ENCODE results near the gene AHRR.
A peak's percentile ranks its signal among the peaks of the same experiment; 100 is the strongest.
"Not testable (repeated sequence)": the region's sequence is repeated elsewhere in the genome, so short reads cannot be mapped to it uniquely, and the experiment has no call there.

The AHRR gene

DNA sequence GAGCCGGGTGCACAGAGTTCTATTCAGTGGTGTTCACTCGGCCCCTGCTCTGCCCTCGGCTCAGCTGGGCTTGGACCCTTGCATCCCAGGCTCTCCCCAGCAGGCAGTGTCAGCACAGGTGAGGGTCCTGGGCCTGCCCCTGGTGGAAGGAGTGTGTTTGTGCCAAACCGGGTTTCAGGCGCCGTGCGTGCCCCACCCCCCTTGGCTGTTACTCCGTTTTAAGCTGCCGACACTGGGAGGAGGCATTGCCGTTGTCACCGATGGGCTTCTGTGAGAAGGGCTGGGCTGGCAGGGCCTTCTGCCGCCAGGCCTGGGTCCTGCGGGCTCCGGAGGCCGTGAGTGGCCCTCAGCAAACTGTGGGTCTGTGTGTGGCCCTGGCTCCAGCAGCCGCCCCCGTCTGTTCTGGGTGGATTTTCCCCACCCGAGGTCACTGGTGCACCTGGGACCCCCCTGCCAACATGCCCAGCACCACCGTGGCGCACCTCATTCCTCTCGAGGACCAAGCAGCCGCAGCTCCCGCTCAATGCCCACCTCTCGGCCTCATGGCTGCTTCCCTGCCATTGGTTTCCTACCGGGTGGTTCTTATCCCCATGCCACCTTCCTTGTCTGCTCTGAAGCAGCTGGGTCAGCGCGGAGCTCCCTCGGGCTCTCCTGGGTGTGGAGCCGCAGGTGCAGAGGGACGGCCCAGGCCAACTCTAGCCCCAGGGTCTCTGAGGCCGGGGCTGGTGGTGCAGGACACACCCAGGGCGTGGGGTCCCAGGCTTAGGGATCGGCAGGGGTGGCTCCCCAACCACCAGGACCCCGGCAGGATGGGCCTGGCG is 77.2 kb downstream of the AHRR start:
- DNase-seq: no peak

DNA sequence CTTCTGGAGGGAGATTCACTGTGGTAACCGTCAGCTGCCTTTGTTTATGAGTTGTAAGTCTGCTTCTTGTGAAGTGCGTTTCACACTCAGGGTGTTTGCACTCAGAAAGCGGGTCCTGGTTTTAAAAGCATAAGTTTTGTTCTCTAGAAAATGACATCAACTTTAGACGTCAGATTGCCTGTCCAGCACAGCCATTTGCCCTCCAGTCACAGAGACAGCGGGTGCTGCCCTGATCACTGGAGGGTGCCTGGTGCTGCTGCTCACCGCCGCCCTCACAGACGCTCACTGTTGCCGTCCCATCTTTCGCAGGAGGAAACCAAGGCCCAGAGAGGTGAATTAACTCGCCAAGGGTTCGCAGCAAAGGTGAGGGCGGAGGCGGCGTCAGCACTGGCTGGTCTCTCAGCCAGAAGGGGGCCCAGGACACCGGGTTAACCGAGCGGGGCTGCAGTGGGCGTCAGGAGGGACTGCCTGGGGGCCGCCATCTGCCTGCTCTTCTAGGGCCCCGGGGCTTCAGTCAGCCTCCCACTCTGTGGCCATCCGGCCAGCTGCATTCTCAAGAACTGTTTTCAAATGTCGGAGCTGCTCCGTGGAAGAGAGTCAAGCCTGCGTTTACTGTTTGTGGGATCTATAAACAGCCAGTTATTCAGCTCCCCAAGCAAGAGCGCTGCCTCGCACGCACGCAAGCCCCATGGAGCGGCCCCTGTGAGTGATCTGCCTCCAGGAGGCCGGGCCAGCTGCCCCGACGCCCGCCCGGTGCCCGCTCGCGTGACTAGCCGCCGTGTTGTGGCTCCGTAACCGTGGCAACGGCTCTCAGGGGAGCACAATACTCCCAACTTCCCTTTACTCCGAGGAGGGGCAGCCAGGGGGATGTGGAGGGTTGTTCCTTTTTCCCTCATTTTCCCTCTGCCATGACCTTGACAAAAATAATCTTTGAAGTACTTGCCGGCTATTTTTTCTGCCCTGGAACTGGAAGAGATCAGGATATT is 78.1 kb downstream of the AHRR start:
- DNase-seq: peak; percentile 97

GRCh38 chr5:400282-401145 is 79.0 kb downstream of the AHRR start:
- peak; percentile 96 for DNase-seq

DNA sequence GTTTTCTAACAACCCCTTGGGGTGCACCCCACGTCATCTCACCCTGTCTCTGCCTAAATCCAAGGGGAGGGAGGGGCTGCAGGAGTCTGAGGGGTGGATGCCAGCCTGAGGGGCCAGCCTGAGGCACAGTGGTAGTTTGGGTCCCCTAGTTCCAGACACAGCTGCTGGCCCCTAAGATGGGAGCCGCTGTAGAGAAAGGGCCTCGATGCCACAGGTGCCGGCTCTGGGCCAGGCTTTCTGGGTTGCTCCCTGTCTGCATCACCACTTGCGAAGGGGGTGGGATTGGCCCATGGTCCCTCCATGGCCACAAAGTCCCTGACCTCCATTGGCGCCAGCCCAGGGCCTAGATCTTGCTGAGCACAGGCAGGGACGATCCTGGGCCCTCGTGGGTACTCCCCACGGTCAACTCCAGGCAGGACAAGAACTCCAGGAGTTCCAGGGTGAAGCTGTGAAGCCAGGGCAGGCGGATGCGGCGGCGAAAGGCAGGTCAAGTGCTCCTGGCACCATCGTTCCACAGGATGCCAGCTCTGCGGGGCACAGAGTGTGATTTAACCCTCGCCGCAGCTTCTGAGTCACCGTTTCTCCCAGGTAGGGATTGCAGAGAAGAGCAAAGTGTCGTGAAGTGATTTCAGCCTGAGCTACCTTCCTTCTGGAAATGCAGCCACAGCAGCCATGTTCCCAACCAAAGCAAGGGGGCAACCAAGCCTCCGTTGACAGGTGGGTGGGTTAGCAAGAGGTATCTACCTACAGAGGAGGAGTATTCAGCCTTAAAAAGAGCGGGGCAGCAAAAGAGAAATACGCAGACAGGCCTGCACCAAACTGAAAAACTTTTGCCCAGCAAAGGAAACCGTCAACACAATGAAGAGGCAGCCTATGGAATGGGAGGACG is 79.9 kb downstream of the AHRR start:
- DNase-seq: no peak

- not testable (repeated sequence) for DNase-seq
These were observed 80.7 kb downstream of the AHRR start for GRCh38 chr5:402219-402614.

DNA sequence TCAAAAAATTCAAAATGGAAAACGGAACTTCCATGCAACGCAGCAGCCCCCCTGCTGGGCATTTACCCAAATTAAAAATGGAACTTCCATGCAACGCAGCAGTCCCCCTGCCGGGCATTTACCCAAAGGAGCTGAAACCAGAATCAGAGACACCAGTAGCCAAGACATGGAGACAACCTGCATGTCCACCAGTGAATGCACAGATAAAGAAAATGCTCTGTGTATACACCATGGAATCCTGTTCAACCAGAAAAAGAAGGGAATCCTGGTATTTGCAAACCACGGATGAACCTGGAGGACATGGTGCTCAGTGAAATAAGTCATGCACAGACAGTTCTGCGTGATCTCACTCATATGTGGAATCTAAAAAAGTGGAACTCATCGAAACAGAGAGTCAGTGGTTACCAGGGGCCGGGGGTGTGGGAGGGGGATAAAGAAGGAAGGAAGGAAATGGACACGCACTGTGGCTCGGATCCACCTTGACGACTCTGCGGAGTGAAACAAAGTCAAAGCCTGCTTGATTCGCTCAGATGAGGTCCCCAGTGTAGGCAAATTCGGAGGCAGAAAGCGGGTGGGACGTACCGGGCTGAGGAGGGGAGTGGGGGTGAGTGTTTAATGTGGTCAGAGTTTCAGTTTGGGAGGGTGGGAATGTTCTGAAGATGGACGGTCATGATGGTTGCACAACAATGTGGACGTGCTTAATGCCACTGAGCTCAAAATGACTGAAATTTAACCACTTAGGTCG is 81.3 kb downstream of the AHRR start:
- DNase-seq: no peak

GRCh38 chr5:403995-404394 is 82.5 kb downstream of the AHRR start:
- no peak for DNase-seq

GRCh38 chr5:404666-405241 is 83.2 kb downstream of the AHRR start:
- no peak for DNase-seq

DNA sequence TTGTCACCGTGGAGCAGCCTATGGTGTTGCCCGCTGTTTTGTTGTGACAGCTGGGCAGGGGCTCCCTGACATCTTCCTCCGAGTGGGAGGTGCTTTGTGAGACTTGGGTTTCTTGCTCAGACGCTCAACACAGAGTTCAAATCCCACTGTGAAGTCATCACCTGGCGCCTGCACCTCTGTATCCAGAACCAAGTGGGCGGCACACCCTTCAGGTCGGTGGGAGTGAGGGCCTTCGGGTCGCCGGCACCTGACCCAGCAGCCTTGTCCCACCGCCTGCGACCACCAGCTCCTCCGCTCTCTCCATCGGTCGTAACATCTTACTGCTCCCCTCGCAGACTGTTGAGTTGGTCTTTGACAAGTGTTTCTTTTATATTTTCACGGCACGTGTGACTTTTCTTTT is 83.9 kb downstream of the AHRR start:
- no peak for DNase-seq

GRCh38 chr5:406041-406440 is 84.5 kb downstream of the AHRR start:
- no peak for DNase-seq

GRCh38 chr5:407051-407450 is 85.5 kb downstream of the AHRR start:
- DNase-seq: no peak

DNA sequence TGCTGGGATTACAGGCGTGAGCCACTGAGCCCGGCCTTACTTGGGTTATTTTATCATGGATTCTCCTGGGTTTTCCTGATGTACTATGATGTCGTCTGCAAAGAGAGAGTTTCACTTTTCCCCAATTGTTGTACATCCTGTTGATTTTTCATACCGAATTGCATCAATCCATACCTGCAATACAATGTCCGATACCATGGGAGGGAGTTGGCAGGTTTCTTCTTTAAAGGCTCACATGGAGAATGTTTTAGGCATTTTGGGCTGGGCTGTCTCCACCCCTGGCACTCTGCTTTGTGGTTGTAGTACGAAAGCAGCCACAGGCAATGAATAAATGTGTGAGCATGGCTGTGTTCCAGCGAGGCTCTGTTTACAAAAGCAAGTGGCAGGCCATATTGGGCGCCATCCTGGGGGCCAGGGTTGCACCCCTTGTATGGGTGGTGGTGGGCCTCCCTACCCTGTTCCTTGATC is 86.3 kb downstream of the AHRR start:
- DNase-seq: no peak

DNA sequence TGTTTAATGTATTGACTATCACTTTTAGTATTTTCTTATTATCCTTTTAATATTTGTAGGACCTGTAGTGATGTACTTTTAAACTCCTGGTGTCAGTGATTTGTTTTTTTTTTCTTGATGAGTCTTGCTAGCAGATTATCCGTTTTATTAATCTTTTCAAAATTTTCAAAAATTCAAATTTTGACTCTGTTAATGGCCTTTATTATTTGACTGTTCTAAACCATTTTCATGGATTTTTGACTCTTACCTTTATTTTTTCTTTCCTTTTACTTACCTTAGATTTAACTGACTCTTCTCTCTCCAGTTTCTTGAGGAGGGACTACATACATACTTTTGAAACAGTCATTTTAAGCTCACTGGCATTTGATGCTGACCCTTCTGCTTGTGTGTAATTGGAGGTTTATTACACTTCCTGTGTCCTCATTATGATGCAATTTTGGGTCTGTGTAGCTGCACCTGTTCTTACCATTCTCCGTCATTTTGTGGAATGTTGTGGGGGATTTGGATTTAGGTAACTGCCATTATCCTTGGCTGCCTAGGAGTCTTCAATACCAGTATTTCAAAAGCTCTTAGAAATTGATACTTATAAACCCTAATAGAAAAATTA is 89.5 kb downstream of the AHRR start:
- peak; percentile 82 for DNase-seq

- peak; percentile 53 for DNase-seq
These were observed 90.2 kb downstream of the AHRR start for GRCh38 chr5:411728-412127.

GRCh38 chr5:414991-415927 is 93.7 kb downstream of the AHRR start:
- DNase-seq: not testable (repeated sequence)

DNA sequence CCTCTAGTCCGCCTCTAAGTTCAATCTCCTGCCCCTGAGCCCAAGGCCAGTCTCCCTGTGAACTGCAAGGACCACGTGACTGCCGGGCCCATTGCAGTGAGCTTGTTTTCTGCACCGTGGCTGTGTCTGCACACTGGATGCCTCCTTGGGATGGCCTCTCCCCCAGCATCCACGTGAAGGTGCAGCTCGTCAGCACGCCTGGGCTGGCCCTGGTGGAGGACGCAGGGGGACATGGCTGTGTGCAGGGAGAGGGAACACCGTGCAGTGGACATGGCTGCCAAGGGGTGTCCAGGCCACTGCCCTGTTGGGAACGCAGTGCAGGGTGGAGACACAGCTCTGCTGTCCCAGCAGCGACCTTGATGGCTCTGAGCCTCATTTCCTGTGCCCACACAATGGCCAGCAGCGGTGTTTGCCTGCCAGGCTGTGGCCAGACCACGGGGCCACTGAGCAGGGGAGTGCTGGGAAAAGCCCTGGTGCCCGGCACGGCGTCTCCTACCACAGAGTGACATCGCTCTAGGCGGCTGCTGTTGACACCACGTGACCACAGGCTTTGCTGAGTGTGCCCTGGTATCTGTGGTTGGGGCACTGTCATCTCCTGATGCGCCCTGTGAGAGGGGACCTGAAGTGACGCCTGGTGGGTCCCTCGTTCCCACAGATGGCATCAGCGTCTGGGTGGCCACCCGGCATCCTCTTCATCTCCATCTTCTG is 94.6 kb downstream of the AHRR start:
- DNase-seq: no peak

DNA sequence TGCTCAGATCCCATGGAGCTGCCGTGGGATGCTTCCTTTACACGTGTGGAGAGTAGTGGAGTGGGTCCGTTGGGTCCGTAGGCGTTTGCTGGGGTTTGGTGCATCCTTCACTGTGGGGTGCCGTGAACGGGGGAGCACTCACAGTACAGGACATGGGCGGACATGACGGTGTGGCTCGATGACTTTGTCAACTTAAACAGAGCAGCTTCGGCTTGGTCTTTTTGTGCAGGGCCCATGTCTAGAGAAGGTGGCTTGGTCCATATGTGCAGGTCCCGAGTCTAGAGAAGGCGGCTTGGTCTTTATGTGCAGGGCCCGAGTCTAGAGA is 95.1 kb downstream of the AHRR start:
- DNase-seq: no peak

Measured in SHP77 treated with DMSO at 0.1 percent for 48 hours (cell line).